GM23338 (cell line): ENCODE measurements around the gene CHAT.

ENCODE experiments used
- CREB1 ChIP-seq: fragments of 250-450 bp; sonication (Bioruptor Pico); IDR thresholded peaks from 2 replicates; pipeline ENCODE4 v1.5.0; 2020; ENCODE audit warnings: low read depth, mild to moderate bottlenecking, moderate library complexity
- CTCF ChIP-seq, 2 experiments: fragments of 200-600 bp in 1 of 2; sonication (generic) in 1 of 2; conservative IDR thresholded peaks; 2 replicates each; pipeline versions ENCODE4 v1.5.1 to v1.6.1; 2016 to 2017; ENCODE audit warnings: antibody characterized with exemption in 2 of 2, low read depth in 2 of 2, mild to moderate bottlenecking in 2 of 2, moderate library complexity in 1 of 2
- ETS1 ChIP-seq: IDR thresholded peaks from 2 replicates; pipeline ENCODE4 v1.6.1; 2016; ENCODE audit warnings: antibody characterized with exemption
- EZH2 ChIP-seq: fragments of 200-600 bp; sonication (generic); IDR thresholded peaks from one replicate; pipeline ENCODE4 v1.8.0; 2017; ENCODE audit warnings: antibody characterized with exemption, mild to moderate bottlenecking, low read depth; ENCODE audit not compliant: unreplicated experiment
- EZH2phosphoT487 ChIP-seq: fragments of 200-600 bp; sonication (generic); IDR thresholded peaks from one replicate; pipeline ENCODE4 v1.8.1; 2018; ENCODE audit warnings: antibody characterized with exemption; ENCODE audit not compliant: unreplicated experiment
- NANOG ChIP-seq: IDR thresholded peaks from 2 replicates; pipeline ENCODE4 v1.6.1; 2016; ENCODE audit warnings: antibody characterized with exemption, borderline replicate concordance
- POLR2AphosphoS5 ChIP-seq: IDR thresholded peaks from 2 replicates; pipeline ENCODE4 v1.6.1; 2016; ENCODE audit warnings: antibody characterized with exemption, low read depth
- ZNF114 ChIP-seq: fragments of 250-450 bp; sonication (Bioruptor Pico); IDR thresholded peaks from 2 replicates; pipeline ENCODE4 v1.5.0; 2020; ENCODE audit warnings: mild to moderate bottlenecking, moderate library complexity
- ZNF331 ChIP-seq: fragments of 250-450 bp; sonication (Bioruptor Pico); IDR thresholded peaks from 2 replicates; pipeline ENCODE4 v1.5.0; 2020; ENCODE audit warnings: low read depth, mild to moderate bottlenecking, moderate library complexity
- TF ChIP-seq, protein P1 (sequence below): IDR thresholded peaks from one replicate; pipeline ENCODE4 v1.6.1; 2018; ENCODE audit warnings: antibody characterized with exemption; ENCODE audit not compliant: unreplicated experiment
- TF ChIP-seq, protein P2 (sequence below): fragments of 250-450 bp; sonication (Bioruptor Pico); IDR thresholded peaks from 2 replicates; pipeline ENCODE4 v1.5.0; 2020; ENCODE audit warnings: mild to moderate bottlenecking, moderate library complexity

- TF ChIP-seq CTCF (conservative IDR thresholded peaks at IDR 0.05; ENCODE audit: low read depth in 2 of 2) (no peak), EZH2 (no peak), EZH2phosphoT487 (no peak), ETS1 (no peak), POLR2AphosphoS5 (no peak), ZNF331 (no peak), NANOG (no peak), CREB1 (CRISPR knock-in tag) (no peak), ZNF114 (CRISPR knock-in tag) (no peak)
- TF ChIP-seq, protein P1, sequence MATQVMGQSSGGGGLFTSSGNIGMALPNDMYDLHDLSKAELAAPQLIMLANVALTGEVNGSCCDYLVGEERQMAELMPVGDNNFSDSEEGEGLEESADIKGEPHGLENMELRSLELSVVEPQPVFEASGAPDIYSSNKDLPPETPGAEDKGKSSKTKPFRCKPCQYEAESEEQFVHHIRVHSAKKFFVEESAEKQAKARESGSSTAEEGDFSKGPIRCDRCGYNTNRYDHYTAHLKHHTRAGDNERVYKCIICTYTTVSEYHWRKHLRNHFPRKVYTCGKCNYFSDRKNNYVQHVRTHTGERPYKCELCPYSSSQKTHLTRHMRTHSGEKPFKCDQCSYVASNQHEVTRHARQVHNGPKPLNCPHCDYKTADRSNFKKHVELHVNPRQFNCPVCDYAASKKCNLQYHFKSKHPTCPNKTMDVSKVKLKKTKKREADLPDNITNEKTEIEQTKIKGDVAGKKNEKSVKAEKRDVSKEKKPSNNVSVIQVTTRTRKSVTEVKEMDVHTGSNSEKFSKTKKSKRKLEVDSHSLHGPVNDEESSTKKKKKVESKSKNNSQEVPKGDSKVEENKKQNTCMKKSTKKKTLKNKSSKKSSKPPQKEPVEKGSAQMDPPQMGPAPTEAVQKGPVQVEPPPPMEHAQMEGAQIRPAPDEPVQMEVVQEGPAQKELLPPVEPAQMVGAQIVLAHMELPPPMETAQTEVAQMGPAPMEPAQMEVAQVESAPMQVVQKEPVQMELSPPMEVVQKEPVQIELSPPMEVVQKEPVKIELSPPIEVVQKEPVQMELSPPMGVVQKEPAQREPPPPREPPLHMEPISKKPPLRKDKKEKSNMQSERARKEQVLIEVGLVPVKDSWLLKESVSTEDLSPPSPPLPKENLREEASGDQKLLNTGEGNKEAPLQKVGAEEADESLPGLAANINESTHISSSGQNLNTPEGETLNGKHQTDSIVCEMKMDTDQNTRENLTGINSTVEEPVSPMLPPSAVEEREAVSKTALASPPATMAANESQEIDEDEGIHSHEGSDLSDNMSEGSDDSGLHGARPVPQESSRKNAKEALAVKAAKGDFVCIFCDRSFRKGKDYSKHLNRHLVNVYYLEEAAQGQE = no peak
- TF ChIP-seq, protein P2, sequence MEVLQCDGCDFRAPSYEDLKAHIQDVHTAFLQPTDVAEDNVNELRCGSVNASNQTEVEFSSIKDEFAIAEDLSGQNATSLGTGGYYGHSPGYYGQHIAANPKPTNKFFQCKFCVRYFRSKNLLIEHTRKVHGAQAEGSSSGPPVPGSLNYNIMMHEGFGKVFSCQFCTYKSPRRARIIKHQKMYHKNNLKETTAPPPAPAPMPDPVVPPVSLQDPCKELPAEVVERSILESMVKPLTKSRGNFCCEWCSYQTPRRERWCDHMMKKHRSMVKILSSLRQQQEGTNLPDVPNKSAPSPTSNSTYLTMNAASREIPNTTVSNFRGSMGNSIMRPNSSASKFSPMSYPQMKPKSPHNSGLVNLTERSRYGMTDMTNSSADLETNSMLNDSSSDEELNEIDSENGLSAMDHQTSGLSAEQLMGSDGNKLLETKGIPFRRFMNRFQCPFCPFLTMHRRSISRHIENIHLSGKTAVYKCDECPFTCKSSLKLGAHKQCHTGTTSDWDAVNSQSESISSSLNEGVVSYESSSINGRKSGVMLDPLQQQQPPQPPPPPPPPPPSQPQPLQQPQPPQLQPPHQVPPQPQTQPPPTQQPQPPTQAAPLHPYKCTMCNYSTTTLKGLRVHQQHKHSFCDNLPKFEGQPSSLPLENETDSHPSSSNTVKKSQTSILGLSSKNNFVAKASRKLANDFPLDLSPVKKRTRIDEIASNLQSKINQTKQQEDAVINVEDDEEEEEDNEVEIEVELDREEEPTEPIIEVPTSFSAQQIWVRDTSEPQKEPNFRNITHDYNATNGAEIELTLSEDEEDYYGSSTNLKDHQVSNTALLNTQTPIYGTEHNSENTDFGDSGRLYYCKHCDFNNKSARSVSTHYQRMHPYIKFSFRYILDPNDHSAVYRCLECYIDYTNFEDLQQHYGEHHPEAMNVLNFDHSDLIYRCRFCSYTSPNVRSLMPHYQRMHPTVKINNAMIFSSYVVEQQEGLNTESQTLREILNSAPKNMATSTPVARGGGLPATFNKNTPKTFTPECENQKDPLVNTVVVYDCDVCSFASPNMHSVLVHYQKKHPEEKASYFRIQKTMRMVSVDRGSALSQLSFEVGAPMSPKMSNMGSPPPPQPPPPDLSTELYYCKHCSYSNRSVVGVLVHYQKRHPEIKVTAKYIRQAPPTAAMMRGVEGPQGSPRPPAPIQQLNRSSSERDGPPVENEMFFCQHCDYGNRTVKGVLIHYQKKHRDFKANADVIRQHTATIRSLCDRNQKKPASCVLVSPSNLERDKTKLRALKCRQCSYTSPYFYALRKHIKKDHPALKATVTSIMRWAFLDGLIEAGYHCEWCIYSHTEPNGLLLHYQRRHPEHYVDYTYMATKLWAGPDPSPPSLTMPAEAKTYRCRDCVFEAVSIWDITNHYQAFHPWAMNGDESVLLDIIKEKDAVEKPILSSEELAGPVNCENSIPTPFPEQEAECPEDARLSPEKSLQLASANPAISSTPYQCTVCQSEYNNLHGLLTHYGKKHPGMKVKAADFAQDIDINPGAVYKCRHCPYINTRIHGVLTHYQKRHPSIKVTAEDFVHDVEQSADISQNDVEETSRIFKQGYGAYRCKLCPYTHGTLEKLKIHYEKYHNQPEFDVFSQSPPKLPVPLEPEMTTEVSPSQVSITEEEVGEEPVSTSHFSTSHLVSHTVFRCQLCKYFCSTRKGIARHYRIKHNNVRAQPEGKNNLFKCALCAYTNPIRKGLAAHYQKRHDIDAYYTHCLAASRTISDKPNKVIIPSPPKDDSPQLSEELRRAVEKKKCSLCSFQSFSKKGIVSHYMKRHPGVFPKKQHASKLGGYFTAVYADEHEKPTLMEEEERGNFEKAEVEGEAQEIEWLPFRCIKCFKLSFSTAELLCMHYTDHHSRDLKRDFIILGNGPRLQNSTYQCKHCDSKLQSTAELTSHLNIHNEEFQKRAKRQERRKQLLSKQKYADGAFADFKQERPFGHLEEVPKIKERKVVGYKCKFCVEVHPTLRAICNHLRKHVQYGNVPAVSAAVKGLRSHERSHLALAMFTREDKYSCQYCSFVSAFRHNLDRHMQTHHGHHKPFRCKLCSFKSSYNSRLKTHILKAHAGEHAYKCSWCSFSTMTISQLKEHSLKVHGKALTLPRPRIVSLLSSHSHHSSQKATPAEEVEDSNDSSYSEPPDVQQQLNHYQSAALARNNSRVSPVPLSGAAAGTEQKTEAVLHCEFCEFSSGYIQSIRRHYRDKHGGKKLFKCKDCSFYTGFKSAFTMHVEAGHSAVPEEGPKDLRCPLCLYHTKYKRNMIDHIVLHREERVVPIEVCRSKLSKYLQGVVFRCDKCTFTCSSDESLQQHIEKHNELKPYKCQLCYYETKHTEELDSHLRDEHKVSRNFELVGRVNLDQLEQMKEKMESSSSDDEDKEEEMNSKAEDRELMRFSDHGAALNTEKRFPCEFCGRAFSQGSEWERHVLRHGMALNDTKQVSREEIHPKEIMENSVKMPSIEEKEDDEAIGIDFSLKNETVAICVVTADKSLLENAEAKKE (CRISPR knock-in tag) = no peak
Measured at GRCh38 chr10:49707585-49707984, 93.7 kb downstream of the CHAT start.
